CD4-positive, alpha-beta T cell treated with Interleukin-17A for 1 hour (primary cell): ENCODE results near the gene OR2A42.
"Not testable (repeated sequence)": the region's sequence is repeated elsewhere in the genome, so short reads cannot be mapped to it uniquely, and the experiment has no call there.

Experiments used
- DNase-seq: peaks from one replicate; pipeline ENCODE4 v3.0.0-alpha.2; 2020

The OR2A42 gene

GRCh38 chr7:144239365-144239764 lies at the start of gene OR2A42:
OR2A42 (minus strand) TSS chr7:144239605; CDS start chr7:144232843, 6,762 bp downstream.
- not testable (repeated sequence) for DNase-seq

GRCh38 chr7:144287171-144287784 lies 47.9 kb upstream of the OR2A42 start:
- not testable (repeated sequence) for DNase-seq

GRCh38 chr7:144283716-144284115 lies 44.3 kb upstream of the OR2A42 start:
- DNase-seq: not testable (repeated sequence)

- DNase-seq: not testable (repeated sequence)
Observed at GRCh38 chr7:144282490-144282889, 43.1 kb upstream of the OR2A42 start.

GRCh38 chr7:144281981-144282380 lies 42.6 kb upstream of the OR2A42 start:
- not testable (repeated sequence) for DNase-seq

- DNase-seq: not testable (repeated sequence)
Observed at GRCh38 chr7:144280010-144280409, 40.6 kb upstream of the OR2A42 start.

- not testable (repeated sequence) for DNase-seq
Observed at GRCh38 chr7:144275281-144275680, 35.9 kb upstream of the OR2A42 start.

GRCh38 chr7:144269188-144269587 lies 29.8 kb upstream of the OR2A42 start, which contains the start of gene CTAGE8:
CTAGE8 (minus strand) TSS chr7:144269288; CDS start chr7:144269250, 38 bp downstream.
- DNase-seq: not testable (repeated sequence)

GRCh38 chr7:144264692-144265091 lies 25.3 kb upstream of the OR2A42 start, which contains the start of gene OR2A7:
OR2A7 (minus strand) TSS chr7:144264792; CDS start chr7:144259628, 5,164 bp downstream.
- not testable (repeated sequence) for DNase-seq

- not testable (repeated sequence) for DNase-seq
Observed at GRCh38 chr7:144262128-144262527, 22.7 kb upstream of the OR2A42 start.

- not testable (repeated sequence) for DNase-seq
Observed at GRCh38 chr7:144259067-144259466, 19.7 kb upstream of the OR2A42 start.

- no peak for DNase-seq
Observed at GRCh38 chr7:144256112-144256511, 16.7 kb upstream of the OR2A42 start.

- DNase-seq: no peak
Observed at GRCh38 chr7:144255471-144255897, 16.1 kb upstream of the OR2A42 start.

GRCh38 chr7:144252307-144252706 lies 12.9 kb upstream of the OR2A42 start:
- DNase-seq: not testable (repeated sequence)

GRCh38 chr7:144247674-144248330 lies 8.4 kb upstream of the OR2A42 start:
- not testable (repeated sequence) for DNase-seq

GRCh38 chr7:144246967-144247366 lies 7.6 kb upstream of the OR2A42 start:
- not testable (repeated sequence) for DNase-seq

GRCh38 chr7:144245372-144245771 lies 6.0 kb upstream of the OR2A42 start:
- not testable (repeated sequence) for DNase-seq

GRCh38 chr7:144238530-144239082 lies 799 bp downstream of the OR2A42 start:
- not testable (repeated sequence) for DNase-seq

- not testable (repeated sequence) for DNase-seq
Observed at GRCh38 chr7:144233039-144233438, 6.4 kb downstream of the OR2A42 start.

- DNase-seq: not testable (repeated sequence)
Observed at GRCh38 chr7:144231027-144231426, 8.4 kb downstream of the OR2A42 start.

GRCh38 chr7:144228810-144229209 lies 10.6 kb downstream of the OR2A42 start:
- DNase-seq: not testable (repeated sequence)

- not testable (repeated sequence) for DNase-seq
Observed at GRCh38 chr7:144226866-144227265, 12.5 kb downstream of the OR2A42 start.

- DNase-seq: not testable (repeated sequence)
Observed at GRCh38 chr7:144223675-144224074, 15.7 kb downstream of the OR2A42 start.

GRCh38 chr7:144220531-144220930 lies 18.9 kb downstream of the OR2A42 start:
- DNase-seq: not testable (repeated sequence)
